Measurements from ENCODE around the gene GMDS.

Gene GMDS

DNA sequence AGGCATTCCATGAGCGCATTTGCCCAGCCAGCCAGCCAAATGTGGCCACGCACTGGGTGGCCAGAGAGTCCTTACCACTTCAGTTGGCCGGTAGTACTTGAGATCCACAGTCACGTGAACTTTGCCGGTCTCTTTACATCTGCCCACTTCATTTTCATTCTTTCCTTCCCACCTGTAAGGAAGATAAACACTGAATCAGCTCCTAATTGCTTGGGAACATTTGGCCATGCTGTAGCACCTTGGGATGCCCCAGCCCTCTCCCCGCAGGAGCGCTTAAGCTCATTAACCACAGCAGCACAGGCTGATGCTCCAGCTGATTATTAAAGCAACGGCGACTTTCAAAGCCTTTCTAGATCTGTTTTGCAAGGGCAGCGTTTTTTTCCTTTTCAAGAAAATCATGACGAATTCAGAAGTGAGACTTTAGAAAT lies 519.0 kb downstream of the GMDS start:
- no peak for DNase-seq

DNA sequence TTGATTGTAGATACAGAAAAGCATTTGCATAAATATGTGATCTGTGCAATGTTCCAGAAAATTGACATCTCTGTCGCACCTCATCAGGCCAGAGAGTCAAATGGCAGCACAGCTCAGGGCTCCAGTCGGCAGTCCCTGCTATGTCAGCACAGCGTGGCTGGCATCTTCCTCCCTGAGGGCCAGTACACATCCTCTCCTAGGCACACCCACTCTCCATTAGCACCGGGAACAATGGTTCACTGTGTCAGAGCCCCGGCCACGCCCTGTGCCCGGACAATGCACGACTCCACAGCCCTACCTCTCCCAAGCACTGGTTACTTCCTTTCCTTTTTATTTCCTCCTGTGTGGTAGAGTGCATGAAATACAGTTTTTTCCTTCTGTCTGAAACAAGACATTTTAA lies 520.8 kb downstream of the GMDS start:
- no peak for DNase-seq

DNA sequence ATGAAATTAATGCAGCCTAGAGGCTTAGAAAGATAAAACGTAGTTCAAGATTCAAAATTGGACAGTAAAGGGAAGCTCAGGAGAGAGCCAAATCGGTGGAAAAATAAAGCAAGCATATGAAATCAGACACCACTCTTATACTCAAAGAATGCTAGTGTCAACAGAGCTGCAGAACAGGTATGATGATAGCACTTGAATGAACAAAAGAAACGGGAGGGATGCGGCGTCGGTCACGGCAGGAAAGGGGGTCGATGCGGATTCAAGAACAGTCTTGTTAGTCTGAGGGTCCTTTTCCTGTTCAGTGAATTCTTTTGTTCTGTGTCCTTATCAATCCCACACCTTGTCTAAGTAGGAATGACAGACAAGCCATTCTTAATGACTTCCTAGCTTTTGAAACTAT lies 521.3 kb downstream of the GMDS start:
- no peak for DNase-seq

DNA sequence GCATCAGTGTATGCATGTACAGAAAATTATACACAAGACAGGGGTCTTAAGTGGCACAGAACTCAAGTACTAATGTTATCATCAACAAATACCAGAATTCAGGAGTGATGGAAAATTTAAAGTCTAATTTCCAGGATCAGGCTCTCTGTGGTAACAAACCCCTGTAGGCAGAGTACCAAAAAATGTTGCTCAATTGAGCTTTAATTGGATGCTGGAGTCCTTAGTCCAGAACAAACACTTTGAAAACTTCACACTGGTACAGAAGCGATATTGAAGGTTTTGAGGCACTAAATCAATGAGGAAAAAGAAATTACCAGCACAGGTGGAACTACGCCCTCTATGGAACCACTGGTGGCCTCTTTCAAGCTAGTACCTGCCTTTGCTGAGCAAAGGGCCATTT lies 522.6 kb downstream of the GMDS start:
- DNase-seq: no peak

DNA sequence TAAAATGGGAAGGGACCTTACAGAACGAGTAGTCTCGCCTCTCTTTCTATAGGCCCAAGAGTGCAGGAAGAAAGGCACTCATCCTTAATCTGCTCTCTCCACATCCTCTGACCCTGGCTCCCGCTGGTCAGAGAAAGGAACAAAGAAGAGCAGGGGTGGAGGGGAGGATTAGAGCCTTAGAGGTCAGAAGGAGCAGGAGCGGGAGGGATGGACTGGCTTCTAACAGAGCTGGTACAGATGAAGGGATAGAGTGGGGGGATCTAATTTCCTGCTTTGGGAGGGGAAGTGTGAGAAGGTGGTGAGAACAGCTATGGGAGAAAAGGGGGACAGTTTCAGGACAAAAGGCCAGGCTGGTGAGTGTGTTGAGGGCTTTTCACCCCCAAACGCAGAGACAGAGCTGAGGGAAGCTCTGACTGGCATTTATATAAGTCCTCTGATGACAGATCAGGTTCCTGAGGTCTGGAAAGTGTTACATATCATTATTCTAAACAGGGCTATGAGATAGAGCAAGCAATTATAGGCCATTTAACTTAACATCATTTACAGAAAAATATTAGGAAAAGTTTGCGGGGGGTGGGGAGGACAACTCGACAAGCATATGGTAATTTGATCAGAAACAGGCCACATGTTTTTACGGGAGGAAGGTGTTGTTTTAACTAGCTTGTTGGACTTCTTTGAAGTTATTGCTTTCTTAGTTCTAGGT lies 524.6 kb downstream of the GMDS start:
- DNase-seq: no peak

DNA sequence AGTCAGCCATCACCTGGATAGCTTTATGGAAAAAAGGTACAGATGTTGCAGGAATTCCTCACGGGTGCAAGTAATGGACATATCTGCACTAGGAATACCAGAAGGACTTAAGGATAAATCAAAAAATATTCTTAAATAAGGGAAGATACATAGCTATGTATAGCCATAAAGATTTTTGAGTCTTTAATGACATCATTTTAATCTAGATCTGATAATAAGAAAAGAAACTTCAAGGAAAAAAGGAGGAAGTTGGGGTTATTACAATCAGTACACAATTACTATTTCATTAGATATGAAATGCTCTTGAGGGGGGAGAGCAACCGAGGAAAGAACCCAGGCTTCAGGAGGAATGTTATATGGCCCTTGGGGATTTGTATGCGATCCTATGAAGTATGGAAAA lies 525.5 kb downstream of the GMDS start:
- no peak for DNase-seq

DNA sequence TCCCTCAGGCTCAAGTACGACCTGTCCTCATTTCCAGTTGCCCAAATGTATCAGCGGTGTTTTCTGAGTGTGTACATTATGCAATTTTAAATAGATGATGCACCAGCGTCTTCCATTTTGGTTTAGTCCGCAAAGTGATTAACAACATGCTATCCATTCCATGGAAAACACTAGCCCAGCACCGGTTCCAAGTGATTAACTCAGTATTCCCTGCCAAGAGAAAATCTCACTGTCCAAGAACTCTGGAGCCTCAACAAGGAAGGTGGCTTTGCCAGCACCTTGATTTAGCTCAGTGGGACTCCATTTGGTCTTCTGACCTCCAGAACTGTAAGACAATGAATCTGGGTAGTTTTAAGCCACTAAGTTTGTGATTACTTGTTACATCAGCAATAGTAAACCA lies 528.5 kb downstream of the GMDS start:
- DNase-seq: no peak

DNA sequence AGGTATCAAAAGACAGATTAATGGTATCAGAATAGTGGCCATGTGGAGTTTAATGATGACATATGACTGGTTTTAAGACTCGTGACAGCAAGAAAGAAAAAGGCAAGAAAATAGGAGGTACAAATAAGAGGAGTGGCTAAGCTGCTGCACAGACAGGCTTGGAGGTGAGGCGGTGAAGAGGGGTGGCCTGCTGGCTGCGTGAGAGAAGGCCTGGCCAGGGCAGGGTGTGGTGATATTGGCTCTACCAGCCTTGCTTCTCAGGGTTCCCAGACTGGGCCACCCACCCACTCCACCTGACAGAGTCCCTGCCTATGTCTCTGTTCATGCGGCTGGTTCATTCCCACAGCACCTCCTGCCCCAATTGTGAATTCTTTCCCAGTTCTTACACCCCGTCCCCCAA lies 529.0 kb downstream of the GMDS start:
- DNase-seq: no peak

DNA sequence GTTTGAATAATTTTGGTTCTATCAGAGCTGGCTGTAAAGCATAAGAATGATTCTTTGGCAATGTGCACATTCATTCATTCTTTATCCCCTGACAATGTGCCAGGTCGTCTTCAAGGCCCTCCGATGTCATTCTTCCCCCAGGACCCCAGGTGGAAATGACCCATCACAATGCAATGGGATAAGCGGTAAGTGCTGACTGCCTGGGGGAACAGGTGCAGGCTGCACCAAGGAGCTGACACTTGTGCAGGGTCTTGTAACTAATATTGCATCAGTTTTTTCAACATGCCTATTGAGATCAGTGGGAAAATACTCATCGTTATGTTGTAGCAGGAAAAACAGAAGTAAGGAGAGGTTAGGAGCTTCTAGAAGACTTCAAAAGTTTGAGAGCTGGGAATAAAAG lies 530.1 kb downstream of the GMDS start:
- DNase-seq: no peak

DNA sequence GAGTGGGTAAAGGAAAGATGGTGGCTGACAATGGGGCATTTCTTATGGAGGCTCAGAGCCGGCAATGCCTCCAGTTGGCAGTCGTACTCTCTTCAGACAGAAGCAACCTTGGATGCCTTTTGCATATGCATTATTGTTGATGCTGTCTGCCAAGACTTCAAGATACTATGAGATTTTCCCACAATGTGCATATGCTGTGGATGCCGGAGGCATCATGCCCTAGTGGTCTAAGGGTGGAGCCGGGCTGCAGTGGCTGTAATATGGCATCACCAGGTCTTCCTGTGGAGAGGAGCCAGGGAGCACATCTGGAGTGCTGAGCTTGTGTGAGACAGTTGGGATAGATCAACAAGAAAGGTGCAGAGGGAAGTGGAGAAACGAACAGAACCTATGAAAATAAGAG lies 530.8 kb downstream of the GMDS start:
- no peak for DNase-seq

DNA sequence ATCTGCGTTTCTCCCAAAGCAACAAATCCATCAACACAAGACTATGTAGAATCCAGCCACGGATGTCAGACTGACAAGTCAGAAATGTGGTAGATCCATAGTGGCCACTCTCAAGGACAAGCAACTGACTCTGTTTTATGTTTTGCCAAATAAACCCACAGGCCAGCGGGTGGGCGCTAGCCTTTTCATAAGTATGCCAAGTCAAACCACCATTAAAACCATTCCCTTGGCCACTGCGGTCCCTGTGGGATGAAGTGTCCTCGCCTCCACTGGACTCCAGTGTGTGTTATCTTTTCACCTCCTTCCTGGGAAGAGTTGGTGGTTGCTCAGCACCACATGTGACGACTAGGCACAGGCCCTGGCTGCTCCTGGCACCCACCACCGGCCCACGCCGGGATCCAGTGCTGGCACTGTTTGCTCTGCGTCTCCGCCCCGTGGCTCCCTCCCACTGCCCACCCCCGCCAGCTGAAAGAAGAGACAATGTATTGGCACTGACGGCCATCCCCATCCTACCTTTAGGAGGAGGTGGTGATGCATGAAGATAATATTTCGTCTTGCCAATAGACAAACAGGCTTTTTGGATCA lies 532.3 kb downstream of the GMDS start:
- DNase-seq: no peak

DNA sequence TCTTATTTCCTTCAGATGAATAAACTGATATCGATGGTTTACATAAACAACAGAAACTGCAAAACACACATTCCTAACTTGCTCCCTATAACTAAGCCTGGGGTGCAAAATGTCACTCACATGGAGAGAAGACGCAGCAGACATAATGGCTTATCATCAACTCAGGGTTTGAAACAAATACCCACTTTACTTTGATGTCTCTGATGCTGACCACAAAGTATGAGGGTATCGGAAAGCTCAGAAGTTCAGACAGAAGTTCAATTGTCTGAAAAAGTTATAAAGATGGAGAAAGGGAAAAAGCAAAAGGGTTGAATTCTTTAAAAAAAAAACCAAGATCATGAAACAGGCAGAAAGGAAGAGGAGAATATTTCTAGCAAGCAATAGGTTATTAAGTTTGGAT lies 533.0 kb downstream of the GMDS start:
- no peak for DNase-seq

DNA sequence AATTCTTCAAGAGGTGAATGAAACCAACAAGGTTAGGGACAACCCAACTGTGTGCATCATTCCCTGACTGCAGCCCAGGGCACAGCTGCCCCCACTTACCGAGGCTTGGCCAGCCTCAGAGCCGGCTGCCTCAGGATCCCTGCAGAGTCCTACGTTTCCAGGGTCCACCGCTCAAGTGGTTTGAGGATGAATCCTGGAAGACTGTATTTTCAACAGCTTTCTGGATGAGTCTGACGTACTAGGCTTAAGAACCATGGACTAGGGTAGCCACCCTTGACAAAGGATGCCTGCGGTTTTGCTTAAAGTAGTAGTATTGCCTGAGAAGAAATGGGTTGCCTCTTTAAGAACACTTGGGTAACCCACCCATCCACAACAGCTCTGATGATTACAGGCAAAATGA lies 534.3 kb downstream of the GMDS start:
- DNase-seq: no peak

DNA sequence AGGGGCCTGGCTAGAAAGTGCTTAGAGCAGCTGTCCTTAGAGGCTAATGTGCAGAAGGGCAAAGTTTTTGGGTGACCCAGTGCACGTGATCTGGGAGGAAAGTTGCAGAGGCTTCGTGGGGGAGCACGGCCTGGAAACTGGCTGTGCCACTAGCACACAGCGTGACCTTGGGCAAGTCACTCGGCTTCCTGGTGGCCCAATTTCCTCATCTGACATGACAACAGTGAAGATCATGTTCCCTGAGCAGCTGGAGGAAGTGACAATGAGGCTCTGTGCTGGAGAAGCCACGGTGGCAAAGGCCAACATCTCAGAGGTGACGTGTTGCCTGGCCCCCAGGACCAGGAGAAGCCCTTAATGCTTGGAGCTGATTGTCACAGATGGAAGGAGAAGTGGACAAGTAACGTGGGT lies 536.2 kb downstream of the GMDS start:
- no peak for DNase-seq

DNA sequence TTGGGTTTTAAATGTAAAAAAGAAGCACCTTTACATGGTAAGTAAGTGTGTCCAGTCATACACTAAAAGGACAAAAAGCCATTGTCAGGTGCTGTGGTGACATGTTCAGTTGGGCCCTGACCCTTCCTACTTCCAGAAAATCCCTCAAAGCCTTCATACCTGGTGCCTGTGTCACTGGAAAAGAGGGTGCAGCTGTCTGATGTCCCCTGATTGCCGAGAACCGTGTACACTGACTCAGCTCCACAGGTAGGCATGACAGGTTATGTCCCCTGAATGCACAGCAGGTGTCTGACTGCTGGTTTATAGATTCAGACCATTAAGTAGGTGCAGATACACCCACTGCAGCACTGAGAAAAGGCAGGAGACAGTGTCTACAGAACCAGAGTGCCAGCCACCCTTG lies 536.6 kb downstream of the GMDS start:
- DNase-seq: no peak

DNA sequence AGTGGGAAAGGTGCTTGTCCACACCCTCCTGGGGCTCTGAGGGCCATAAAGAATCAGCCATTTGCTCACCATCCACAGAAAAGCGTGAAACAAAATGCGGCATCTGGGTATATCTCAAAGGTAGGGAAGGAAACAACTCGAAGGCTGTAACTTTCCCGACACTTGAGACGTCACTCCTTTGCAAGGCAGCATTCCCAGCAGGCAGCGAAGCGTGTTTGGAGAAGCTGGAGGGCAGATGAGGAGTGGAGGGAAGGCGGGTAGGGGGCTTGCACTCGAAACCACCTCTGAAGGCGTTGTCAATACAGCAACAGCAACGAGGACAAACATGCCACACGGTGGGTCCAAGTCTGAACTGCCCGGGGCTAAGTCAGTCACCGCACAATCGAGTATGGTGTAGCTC lies 537.3 kb downstream of the GMDS start:
- DNase-seq: no peak

DNA sequence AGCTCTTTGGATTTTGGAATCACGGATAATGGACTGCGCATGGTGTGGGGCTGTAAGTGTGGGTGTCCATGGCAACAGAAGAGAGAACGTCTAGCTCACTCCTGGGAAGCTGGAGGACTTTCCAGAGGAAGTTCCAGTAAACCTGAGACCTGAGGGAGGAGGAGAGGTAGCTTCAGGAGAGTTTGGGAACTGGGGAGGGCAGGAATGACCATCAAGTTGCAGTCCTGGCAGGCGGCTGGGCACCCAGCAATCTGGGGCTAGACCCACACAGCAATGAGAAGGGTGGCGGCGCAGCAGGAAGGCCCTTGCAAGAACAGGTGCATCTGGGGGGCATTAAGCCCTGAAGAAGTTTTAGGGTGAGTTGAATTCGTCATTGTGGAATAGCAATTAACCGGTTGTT lies 539.8 kb downstream of the GMDS start:
- no peak for DNase-seq

DNA sequence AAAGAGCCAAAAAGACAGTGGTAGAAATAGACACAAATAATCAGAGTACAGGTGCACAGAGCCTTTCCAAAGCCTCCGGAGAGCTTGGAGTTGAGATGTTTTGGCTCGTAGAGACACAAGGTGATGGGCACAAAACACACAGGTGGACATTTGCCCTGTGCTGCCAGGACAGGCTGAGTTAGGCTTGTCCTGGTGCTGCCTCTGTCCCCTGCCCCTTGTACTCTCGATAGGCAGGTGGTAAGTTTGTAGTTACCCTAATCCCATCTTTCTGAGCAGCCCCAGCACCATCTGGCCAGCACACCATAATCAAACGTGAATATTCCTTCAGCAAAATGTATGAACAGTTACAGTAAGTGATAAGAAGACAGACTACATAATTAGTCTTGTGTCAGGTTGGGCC lies 540.2 kb downstream of the GMDS start:
- no peak for DNase-seq

DNA sequence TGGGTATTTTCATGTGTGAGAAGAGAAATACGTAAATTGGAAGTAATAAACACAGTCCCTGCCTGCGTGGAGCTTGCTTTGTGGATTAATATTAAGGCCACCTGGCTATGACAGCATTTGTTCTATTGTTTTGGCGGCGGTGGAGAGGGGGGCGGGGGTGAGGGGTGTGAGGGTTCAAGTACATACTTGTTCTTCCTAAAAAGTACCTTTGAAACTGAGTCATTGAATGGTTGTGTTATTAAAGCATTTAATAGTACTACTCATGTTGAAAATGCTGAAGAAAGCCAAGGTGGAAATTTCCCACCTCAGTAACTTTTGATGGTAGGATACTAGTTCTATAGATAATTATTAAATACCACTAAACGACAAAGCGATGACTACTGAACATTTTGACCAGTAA lies 540.7 kb downstream of the GMDS start:
- DNase-seq: no peak

DNA sequence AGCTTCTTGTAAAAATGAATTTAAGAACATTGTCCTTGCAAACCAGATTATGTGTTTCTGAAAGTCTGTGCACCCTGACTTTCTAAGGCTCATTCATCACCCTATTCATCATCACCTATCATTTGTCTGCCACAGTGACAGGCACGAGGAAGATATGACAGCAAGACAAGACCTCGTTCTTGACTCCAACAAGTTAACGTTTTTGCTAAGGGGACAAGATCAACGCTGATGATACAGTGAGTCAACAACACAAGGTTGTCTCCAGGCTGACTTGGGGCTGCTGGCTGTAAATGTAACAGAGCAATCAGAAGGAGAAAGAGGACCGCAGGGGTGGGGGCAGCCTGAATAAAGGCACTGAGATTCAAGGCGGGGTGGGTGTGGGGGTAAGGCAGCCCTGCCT lies 541.5 kb downstream of the GMDS start:
- DNase-seq: no peak

DNA sequence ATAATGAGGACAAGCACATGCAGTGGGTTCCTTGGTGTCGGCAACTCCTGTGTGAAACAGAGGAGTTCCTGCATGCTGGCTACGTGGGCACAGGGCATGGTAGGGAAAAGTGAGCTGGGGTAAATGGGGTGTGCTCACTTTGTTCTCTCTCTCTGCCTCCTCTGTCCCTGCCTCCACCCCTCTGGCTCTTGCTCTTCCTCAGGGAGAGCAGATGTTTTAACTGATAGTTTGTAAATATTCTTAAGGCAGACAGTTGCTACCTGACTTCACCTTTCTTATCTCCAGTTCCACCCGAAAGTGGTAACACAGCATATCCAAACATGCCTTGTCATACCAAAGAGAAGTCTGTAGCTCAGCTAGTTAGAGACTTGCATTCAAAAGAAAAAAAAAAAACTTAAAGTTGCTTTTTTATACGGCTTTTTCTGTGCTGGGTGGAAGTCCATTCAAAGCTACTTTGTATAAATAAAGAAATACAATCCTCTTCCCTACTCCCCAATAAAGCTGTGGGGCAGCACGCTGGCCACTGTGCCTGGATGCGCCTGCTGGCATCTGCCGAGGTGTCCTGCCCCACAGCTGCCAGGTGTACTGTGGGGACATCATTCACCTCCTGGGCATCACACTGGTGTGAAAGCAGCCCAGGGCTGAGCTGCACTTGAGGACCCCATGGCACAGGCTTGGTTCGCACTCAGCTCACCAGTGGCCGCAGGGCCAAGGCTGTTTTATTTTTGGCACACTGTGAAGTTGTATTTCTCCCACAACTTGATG lies 542.1 kb downstream of the GMDS start:
- DNase-seq: no peak

DNA sequence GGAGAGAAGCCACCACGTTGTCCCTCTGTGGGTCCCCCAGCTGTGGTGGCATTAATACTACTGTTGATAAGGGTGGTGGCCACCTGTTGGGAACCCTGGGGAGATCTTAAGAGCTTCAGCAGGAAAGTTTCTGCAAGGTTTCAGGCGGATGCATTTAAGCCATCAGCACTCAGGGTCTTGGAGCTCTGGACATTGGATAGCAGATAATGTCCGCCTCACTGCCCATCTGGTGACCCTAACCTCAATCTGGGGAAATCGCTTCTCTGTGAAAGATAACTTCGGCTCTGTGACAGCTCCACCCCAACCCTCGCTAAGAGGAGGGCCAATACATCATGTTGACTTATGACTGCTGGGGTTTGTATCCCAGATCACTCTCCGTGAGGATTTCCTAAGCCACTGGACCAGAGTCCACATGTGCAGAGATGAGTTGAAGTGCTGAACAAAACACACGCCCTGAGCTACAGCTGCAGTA lies 542.8 kb downstream of the GMDS start:
- no peak for DNase-seq

DNA sequence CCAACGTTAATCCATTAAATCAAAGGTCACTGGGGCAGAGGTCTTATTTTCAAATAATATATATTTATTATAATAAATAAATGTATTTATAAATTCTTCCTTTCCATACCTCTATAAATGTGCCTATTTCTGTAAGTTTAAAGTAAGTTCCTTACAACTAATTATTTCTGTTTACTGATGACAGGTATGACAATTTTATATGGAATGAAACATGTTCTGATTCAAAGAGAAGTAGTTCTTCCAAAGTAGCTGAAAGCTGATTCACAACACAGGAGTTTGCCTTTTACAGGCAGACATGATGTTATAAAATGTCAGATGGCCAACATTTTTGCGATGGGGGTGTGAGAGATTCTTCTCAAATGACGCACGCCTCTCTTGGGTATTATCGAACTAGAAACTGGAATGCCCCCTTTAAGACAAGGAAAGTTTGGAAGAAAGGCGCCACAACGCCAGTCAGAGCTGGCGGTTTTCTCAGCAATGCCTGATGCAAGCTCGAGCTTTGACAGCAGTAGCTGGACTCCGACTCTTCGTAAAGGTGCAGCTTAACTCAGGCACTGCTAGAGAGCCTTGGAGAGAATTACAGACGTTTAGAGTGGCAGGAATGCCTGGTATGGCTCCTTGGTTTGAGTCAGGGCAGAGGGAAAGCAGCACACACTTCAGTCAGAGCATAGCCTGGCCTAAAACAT lies 543.6 kb downstream of the GMDS start:
- no peak for DNase-seq
